Naive thymus-derived CD4-positive, alpha-beta T cell (primary cell): ENCODE data around the gene COQ9. TPM values are rescaled to one million over a fixed set of nuclear protein-coding genes. Genes with fewer than 3 reads are reported as not detected.
A peak's percentile ranks its signal among the peaks of the same experiment; 100 is the strongest.

ENCODE experiments used
- ATAC-seq: fragments of 150-1000 bp; cut with Tn5 transposase; 2 replicates; pipeline ENCODE4 v1.10.0; 2021; ENCODE audit warnings: mild to moderate bottlenecking, moderate library complexity
- CTCF ChIA-PET: fragments of 350-600 bp; sonication (Branson Sonifier 250); formaldehyde crosslinking; loops from one replicate; lab custom pipeline; 2021; ENCODE audit warnings: antibody characterized with exemption; lab: Charles Lee
- POLR2A ChIA-PET: fragments of 350-600 bp; sonication (Branson Sonifier 250); formaldehyde crosslinking; loops from one replicate; lab custom pipeline; 2021; ENCODE audit warnings: antibody characterized with exemption, inconsistent platforms; lab: Charles Lee
- DNase-seq, 9 donors: peaks; one replicate each; pipeline versions ENCODE4 v3.0.0 to v3.0.0-alpha.2; 2020 to 2022; ENCODE audit warnings: mixed read lengths in 1 of 9
- H3K27ac ChIP-seq: one replicate; pipeline ENCODE4 v1.7.0; 2013; ENCODE audit warnings: mild to moderate bottlenecking, low read depth, low read length, moderate library complexity
- H3K27me3 ChIP-seq, 2 donors: one replicate each; pipeline ENCODE4 v1.7.0; 2013; ENCODE audit warnings: low read length in 2 of 2, mild to moderate bottlenecking in 2 of 2, moderate library complexity in 2 of 2; ENCODE audit not compliant: control insufficient read depth in 2 of 2, insufficient read depth in 2 of 2
- H3K36me3 ChIP-seq, 3 experiments: 1 replicate in 2 of 3; 2 replicates in 1 of 3; pipeline ENCODE4 v1.7.0; 2013; ENCODE audit warnings: low read length in 3 of 3, mild to moderate bottlenecking in 3 of 3, moderate library complexity in 1 of 3; ENCODE audit not compliant: insufficient read depth in 3 of 3, control insufficient read depth in 2 of 3
- H3K4me1 ChIP-seq, 2 donors: one replicate each; pipeline ENCODE4 v1.7.0; 2013; ENCODE audit warnings: low read length in 2 of 2, mild to moderate bottlenecking in 2 of 2, moderate library complexity in 1 of 2; ENCODE audit not compliant: control insufficient read depth in 2 of 2, insufficient read depth in 2 of 2
- H3K4me3 ChIP-seq: 2 replicates; pipeline ENCODE4 v1.7.0; 2013; ENCODE audit warnings: mild to moderate bottlenecking, low read length
- H3K9me3 ChIP-seq, 3 experiments: 1 replicate in 2 of 3; 2 replicates in 1 of 3; pipeline ENCODE4 v1.7.0; 2013; ENCODE audit warnings: low read length in 3 of 3; ENCODE audit not compliant: control insufficient read depth in 2 of 3
- H3K27ac Mint-ChIP-seq, 9 donors: one replicate each; pipeline ENCODE4 v1.8.0; 2020 to 2022; ENCODE audit warnings: mixed read lengths in 9 of 9, mild to moderate bottlenecking in 8 of 9, moderate library complexity in 5 of 9, inconsistent platforms in 2 of 9
- H3K27me3 Mint-ChIP-seq, 5 donors: one replicate each; pipeline ENCODE4 v1.8.0; 2021 to 2022; ENCODE audit warnings: mixed read lengths in 5 of 5, mild to moderate bottlenecking in 1 of 5
- H3K36me3 Mint-ChIP-seq, 5 donors: one replicate each; pipeline ENCODE4 v1.8.0; 2020 to 2022; ENCODE audit warnings: mixed read lengths in 5 of 5, mild to moderate bottlenecking in 3 of 5, inconsistent platforms in 1 of 5
- H3K4me1 Mint-ChIP-seq, 7 donors: one replicate each; pipeline ENCODE4 v1.8.0; 2020 to 2022; ENCODE audit warnings: mixed read lengths in 7 of 7, mild to moderate bottlenecking in 3 of 7, inconsistent platforms in 1 of 7
- H3K4me3 Mint-ChIP-seq, 10 donors: one replicate each; pipeline ENCODE4 v1.8.0; 2020 to 2022; ENCODE audit warnings: mild to moderate bottlenecking in 10 of 10, mixed read lengths in 10 of 10, moderate library complexity in 6 of 10, inconsistent platforms in 2 of 10
- H3K9me3 Mint-ChIP-seq, 11 donors: one replicate each; pipeline ENCODE4 v1.8.0; 2020 to 2022; ENCODE audit warnings: mixed read lengths in 11 of 11, mild to moderate bottlenecking in 4 of 11, inconsistent platforms in 1 of 11, moderate library complexity in 1 of 11
- intact Hi-C, 2 donors: fragments of 100-400 bp; cut with micrococcal nuclease; formaldehyde crosslinking; loops; one replicate each; pipeline ENCODE4 v1.15.1; 2023
- polyA plus RNA-seq, 2 donors: library from polyadenylated mRNA; unstranded; fragments of 300-500 nt; fragmentation: Illumina TruSeq; gene quantifications; one replicate each; pipeline ENCODE4 v1.2.3, GENCODE V29; 2021
- total RNA-seq, 6 experiments: library from RNA in 5 of 6; stranded (reverse) in 5 of 6; gene quantifications; 1 replicate in 5 of 6; 2 replicates in 1 of 6; pipeline ENCODE4 v1.2.3 and lab custom pipeline; 2021 to 2026

Gene COQ9
- total and polyA plus RNA-seq, 7 experiments from 2014 or later: 16.4 to 51.7 (median 36.6) TPM

GRCh38 chr16:57485091-57485915 is 38.0 kb downstream of the COQ9 start:
- Mint-ChIP-seq H3K4me3 (peak overlapping the region; percentile 82 to 97 (median 87)), H3K36me3 (no peaks in the 10 kb centered on the region), H3K27ac (peak overlapping the region in 6 of 9 donors; percentile 33 to 79 (median 38)), H3K27me3 (peaks cover 0 to 16% (median 0%) of the 10 kb centered on the region in 5 donors), H3K9me3 (no peaks in the 10 kb centered on the region), H3K4me1 (peaks cover 11 to 30% (median 19%) of the 10 kb centered on the region in 7 donors)
- Histone ChIP-seq H3K27me3 (no peaks in the 10 kb centered on the region), H3K36me3 (no peaks in the 10 kb centered on the region), H3K9me3 (no peaks in the 10 kb centered on the region), H3K4me1 (peaks cover 9 to 17% of the 10 kb centered on the region in 2 donors), H3K4me3 (peak overlapping the region; percentile 59), H3K27ac (peak overlapping the region; percentile 64)
- ChIA-PET POLR2A (interaction anchor here (1.5 to 1.9 kb wide), 2 partner anchors 23 to 51 kb away, joined by 7 to 9 read pairs; partner anchors contain the start of genes CCDC102A and POLR2C), CTCF (interaction anchor here (0.8 to 2.7 kb wide), 4 partner anchors 9 to 52 kb away, joined by 3 to 12 read pairs (median 5); partner anchors contain the start of gene CCDC102A)
- DNase-seq: no peak
- no peak for ATAC-seq
- intact Hi-C loops: no loop called here

- ATAC-seq (peak; percentile 97), DNase-seq (peak; percentile 47 to 87 (median 65))
- Mint-ChIP-seq H3K4me1 (peaks cover 11 to 30% (median 19%) of the 10 kb centered on the region in 7 donors), H3K36me3 (no peaks in the 10 kb centered on the region), H3K27me3 (peaks cover 0 to 19% (median 0%) of the 10 kb centered on the region in 5 donors), H3K4me3 (peak within 1 kb of the TSS; percentile 82 to 97 (median 87)), H3K27ac (peak within 1 kb of the TSS in 8 of 9 donors; percentile 36 to 86 (median 54)), H3K9me3 (no peaks in the 10 kb centered on the region)
- ChIA-PET CTCF (interaction anchor here (0.5 to 2.7 kb wide), 7 partner anchors 9 to 67 kb away, joined by 3 to 12 read pairs (median 4); partner anchors contain the start of gene CCDC102A), POLR2A (interaction anchor here (0.6 to 1.9 kb wide), 6 partner anchors 13 to 207 kb away, joined by 3 to 9 read pairs (median 6); partner anchors contain the start of genes CCDC102A, CIAPIN1, COQ9 and POLR2C)
- H3K27ac ChIP-seq: peak within 1 kb of the TSS; percentile 64
- no peaks in the 10 kb centered on the region for H3K36me3 ChIP-seq
- H3K4me3 ChIP-seq: peak within 1 kb of the TSS; percentile 59
- no peaks in the 10 kb centered on the region for H3K27me3 ChIP-seq
- H3K9me3 ChIP-seq: no peaks in the 10 kb centered on the region
- peaks cover 9 to 17% of the 10 kb centered on the region in 2 donors for H3K4me1 ChIP-seq
- intact Hi-C loops: loop anchor here (1.0 kb wide), 6 partner anchors 10 to 202 kb away; partner anchors contain the start of genes CCDC102A (in 2 of the 2), CIAPIN1 (in 1 of the 2), COQ9 (in 1 of the 2) and PLLP (in 1 of the 2)
Measured at GRCh38 chr16:57485916-57486857, 38.9 kb downstream of the COQ9 start, which contains the start of gene DOK4. Gene DOK4 (minus strand): TSS chr16:57486493. CDS start chr16:57479507, 6,986 bp downstream.

- Histone ChIP-seq H3K27ac (peak overlapping the region; percentile 26), H3K27me3 (no peaks in the 10 kb centered on the region), H3K36me3 (no peaks in the 10 kb centered on the region), H3K9me3 (no peaks in the 10 kb centered on the region), H3K4me1 (peaks cover 9 to 17% of the 10 kb centered on the region in 2 donors), H3K4me3 (peak overlapping the region; percentile 44)
- intact Hi-C loops: loop anchor here (1.0 kb wide), 6 partner anchors 11 to 203 kb away; partner anchors contain the start of genes CCDC102A (in 2 of the 2), CIAPIN1 (in 1 of the 2), COQ9 (in 1 of the 2) and PLLP (in 1 of the 2)
- Mint-ChIP-seq H3K27me3 (peaks cover 0 to 25% (median 0%) of the 10 kb centered on the region in 5 donors), H3K4me3 (peak overlapping the region; percentile 64 to 97 (median 78)), H3K9me3 (no peaks in the 10 kb centered on the region), H3K27ac (peak overlapping the region in 8 of 9 donors; percentile 36 to 67 (median 51)), H3K4me1 (peaks cover 11 to 30% (median 19%) of the 10 kb centered on the region in 7 donors), H3K36me3 (no peaks in the 10 kb centered on the region)
- CTCF ChIA-PET: interaction anchor here (0.6 to 2.4 kb wide), 6 partner anchors 15 to 184 kb away, joined by 3 to 12 read pairs (median 4); partner anchors contain the start of gene CCDC102A
- DNase-seq (no peak), ATAC-seq (no peak)
- POLR2A ChIA-PET: interaction anchor here (0.7 to 1.9 kb wide), 5 partner anchors 16 to 206 kb away, joined by 3 to 9 read pairs (median 5); partner anchors contain the start of genes CCDC102A, CIAPIN1, COQ9 and POLR2C
Measured at GRCh38 chr16:57486858-57487834, 39.9 kb downstream of the COQ9 start.

GRCh38 chr16:57489229-57489628 is 42.0 kb downstream of the COQ9 start:
- Histone ChIP-seq H3K27ac (no peak overlapping the region), H3K36me3 (no peaks in the 10 kb centered on the region), H3K4me3 (no peak overlapping the region), H3K9me3 (no peaks in the 10 kb centered on the region), H3K4me1 (peaks cover 9 to 17% of the 10 kb centered on the region in 2 donors), H3K27me3 (no peaks in the 10 kb centered on the region)
- no peak overlapping the region for H3K27ac Mint-ChIP-seq
- peaks cover 11 to 30% (median 19%) of the 10 kb centered on the region in 7 donors for H3K4me1 Mint-ChIP-seq
- POLR2A ChIA-PET: no interaction called here
- CTCF ChIA-PET: interaction anchor here (1.3 kb wide), 1 partner anchor 70 kb away, joined by 4 read pairs; no protein-coding TSS in a partner anchor
- H3K4me3 Mint-ChIP-seq: no peak overlapping the region
- peaks cover 0 to 34% (median 0%) of the 10 kb centered on the region in 5 donors for H3K27me3 Mint-ChIP-seq
- no peaks in the 10 kb centered on the region for H3K9me3 Mint-ChIP-seq
- DNase-seq (no peak), ATAC-seq (no peak)
- H3K36me3 Mint-ChIP-seq: no peaks in the 10 kb centered on the region
- intact Hi-C loops: no loop called here

GRCh38 chr16:57493767-57494166 is 46.5 kb downstream of the COQ9 start:
- no peaks in the 10 kb centered on the region for H3K9me3 ChIP-seq
- no peak overlapping the region for H3K4me3 ChIP-seq
- no peak overlapping the region for H3K4me3 Mint-ChIP-seq
- H3K36me3 ChIP-seq: no peaks in the 10 kb centered on the region
- ATAC-seq: no peak
- ChIA-PET CTCF (no interaction called here), POLR2A (no interaction called here)
- intact Hi-C loops: no loop called here
- H3K36me3 Mint-ChIP-seq: no peaks in the 10 kb centered on the region
- no peak overlapping the region for H3K27ac Mint-ChIP-seq
- H3K4me1 ChIP-seq: no peaks in the 10 kb centered on the region
- peaks cover 0 to 4% of the 10 kb centered on the region in 2 donors for H3K27me3 ChIP-seq
- H3K4me1 Mint-ChIP-seq: no peaks in the 10 kb centered on the region
- DNase-seq: no peak
- H3K27me3 Mint-ChIP-seq: peaks cover 0 to 28% (median 0%) of the 10 kb centered on the region in 5 donors
- H3K27ac ChIP-seq: no peak overlapping the region
- no peaks in the 10 kb centered on the region for H3K9me3 Mint-ChIP-seq
